WI38 (cell line): Measurements from ENCODE around the gene ABHD18.

Experiments used
- H3K4me3 ChIP-seq: 2 replicates; pipeline ENCODE4 v1.5.1; 2011; ENCODE audit warnings: low read depth, mild to moderate bottlenecking, control low read depth, low read length
- CTCF ChIP-seq: IDR thresholded peaks from 2 replicates; pipeline ENCODE4 v1.5.1; 2012; ENCODE audit warnings: low read depth, mild to moderate bottlenecking, control low read depth, low read length

ABHD18 gene

GRCh38 chr4:128076464-128076863 lies 111.3 kb downstream of the ABHD18 start:
- no peak for TF ChIP-seq CTCF
- H3K4me3 ChIP-seq, result no peak overlapping the region
